ENCODE results near the gene FGF3.

FGF3 gene

GRCh38 chr11:69760319-69760718 is 58.9 kb downstream of the FGF3 start:
- TF ChIP-seq RAD21 (IDR thresholded peaks at IDR 0.05; ENCODE audit: low read depth) (no peak), TEAD4 (IDR thresholded peaks at IDR 0.05) (no peak), REST (IDR thresholded peaks at IDR 0.05; ENCODE audit: low read depth) (no peak)
